Endothelial cell of umbilical vein (primary cell): Measurements from ENCODE around the gene UBE2E1. TPM values are rescaled to one million over a fixed set of nuclear protein-coding genes. Genes with fewer than 3 reads are reported as not detected.

ENCODE experiments used
- BruUV-seq: library from RNA; stranded (reverse); fragments of 400-500 nt; replicated peaks from 2 replicates; lab custom pipeline; 2021; lab: Mats Ljungman, UMichigan
- CTCF ChIA-PET: fragments of 300-600, 350-600 bp; sonication (Branson Sonifier 250); formaldehyde crosslinking; loops from one replicate; lab custom pipeline; 2021; ENCODE audit warnings: antibody characterized with exemption, inconsistent platforms; lab: Charles Lee
- POLR2A ChIA-PET: fragments of 300-600, 350-600 bp; sonication (Branson Sonifier 250); formaldehyde crosslinking; loops from one replicate; lab custom pipeline; 2021; ENCODE audit warnings: antibody characterized with exemption, inconsistent platforms; lab: Charles Lee
- DNase-seq: peaks from one replicate; pipeline ENCODE4 v3.0.0-alpha.2; 2011; ENCODE audit warnings: low read depth, low spot score
- FAIRE-seq: peaks from 2 replicates; lab custom pipeline; 2011; peaks lifted over from hg19 to GRCh38; lab: Jason Lieb, UNC
- H2AFZ ChIP-seq: 2 replicates; pipeline ENCODE4 v1.6.0; 2012; ENCODE audit warnings: low read depth, low read length, control low read depth, inconsistent platforms
- H3K27ac ChIP-seq: 2 replicates; pipeline ENCODE4 v1.5.1; 2011; ENCODE audit warnings: low read depth, mild to moderate bottlenecking, control low read depth, low read length, moderate library complexity; ENCODE audit not compliant: insufficient read depth
- H3K27me3 ChIP-seq, 2 experiments: 2 replicates each; pipeline versions ENCODE4 v1.6.0 to v1.6.1; 2011; ENCODE audit warnings: low read length in 2 of 2, mixed read lengths in 1 of 2; ENCODE audit not compliant: control insufficient read depth in 2 of 2, insufficient read depth in 2 of 2
- H3K36me3 ChIP-seq, 2 experiments: 2 replicates in 1 of 2; 3 replicates in 1 of 2; pipeline ENCODE4 v1.5.1; 2011; ENCODE audit warnings: low read length in 2 of 2, mild to moderate bottlenecking in 1 of 2, moderate library complexity in 1 of 2; ENCODE audit not compliant: control insufficient read depth in 2 of 2, insufficient read depth in 2 of 2; ENCODE audit errors: extremely low read depth in 1 of 2
- H3K4me1 ChIP-seq: 3 replicates; pipeline ENCODE4 v1.5.1; 2011; ENCODE audit warnings: mild to moderate bottlenecking, low read length; ENCODE audit not compliant: control insufficient read depth, insufficient read depth; ENCODE audit errors: extremely low read depth
- H3K4me2 ChIP-seq: 2 replicates; pipeline ENCODE4 v1.6.1; 2011; ENCODE audit warnings: low read length, control low read depth, mixed read lengths; ENCODE audit not compliant: insufficient read depth
- H3K4me3 ChIP-seq, 3 experiments: fragments of 200-600 bp in 1 of 3; sonication (generic), shearing (Covaris generic) in 1 of 3; replicated peaks in 1 of 3; 2 replicates each; pipeline ENCODE4 v1.5.1; 2011 to 2016; ENCODE audit warnings: control low read depth in 3 of 3, low read length in 3 of 3, mild to moderate bottlenecking in 2 of 3, inconsistent platforms in 1 of 3, low read depth in 1 of 3, moderate library complexity in 1 of 3; ENCODE audit not compliant: insufficient read depth in 1 of 3
- H3K79me2 ChIP-seq: 2 replicates; pipeline ENCODE4 v1.6.0; 2012; ENCODE audit warnings: low read length, inconsistent platforms; ENCODE audit not compliant: control insufficient read depth, insufficient read depth
- H3K9ac ChIP-seq: replicated peaks from 2 replicates; pipeline ENCODE3; 2011; ENCODE audit warnings: low read length, control low read depth; ENCODE audit not compliant: insufficient read depth; ENCODE audit errors: extremely low read depth
- H3K9me1 ChIP-seq: replicated peaks from 3 replicates; pipeline ENCODE4 v1.6.0; 2011; ENCODE audit warnings: mild to moderate bottlenecking, low read length; ENCODE audit not compliant: control insufficient read depth, insufficient read depth; ENCODE audit errors: extremely low read depth
- H3K9me3 ChIP-seq: replicated peaks from 2 replicates; pipeline ENCODE4 v1.5.1; 2012; ENCODE audit warnings: low read length, inconsistent platforms; ENCODE audit not compliant: control insufficient read depth, insufficient read depth
- H4K20me1 ChIP-seq: replicated peaks from 2 replicates; pipeline ENCODE3; 2011; ENCODE audit warnings: mild to moderate bottlenecking, low read length; ENCODE audit not compliant: control insufficient read depth, insufficient read depth; ENCODE audit errors: extremely low read depth
- EZH2 ChIP-seq: IDR thresholded peaks from 2 replicates; pipeline ENCODE4 v1.6.1; 2012; ENCODE audit warnings: borderline replicate concordance, low read depth, mild to moderate bottlenecking, moderate library complexity, low read length, inconsistent platforms; ENCODE audit not compliant: severe bottlenecking
- FOS ChIP-seq: IDR thresholded peaks from 2 replicates; pipeline ENCODE4 v1.6.1; 2011; ENCODE audit warnings: mild to moderate bottlenecking, low read length, moderate library complexity, borderline replicate concordance; ENCODE audit not compliant: insufficient read depth
- GATA2 ChIP-seq: IDR thresholded peaks from 2 replicates; pipeline ENCODE4 v1.7.0; 2011; ENCODE audit warnings: low read depth, mild to moderate bottlenecking, moderate library complexity, mixed read lengths, low read length; ENCODE audit not compliant: insufficient read length, insufficient read depth
- JUN ChIP-seq: IDR thresholded peaks from 2 replicates; pipeline ENCODE4 v1.6.1; 2011; ENCODE audit warnings: borderline replicate concordance, low read depth; ENCODE audit not compliant: insufficient read length, insufficient read depth
- MYC ChIP-seq: IDR thresholded peaks from one replicate; pipeline ENCODE4 v1.6.1; 2011; ENCODE audit warnings: mild to moderate bottlenecking, low read depth, low read length
- POLR2A ChIP-seq: IDR thresholded peaks from 2 replicates; pipeline ENCODE4 v1.6.1; 2012; ENCODE audit warnings: low read depth, mild to moderate bottlenecking, control low read depth, low read length
- POLR2AphosphoS5 ChIP-seq: IDR thresholded peaks from 2 replicates; pipeline ENCODE4 v1.6.1; 2012; ENCODE audit warnings: low read depth, mild to moderate bottlenecking, control low read depth, low read length, moderate library complexity; ENCODE audit not compliant: insufficient read depth
- dilution Hi-C: fragments of 300-500 bp; cut with MboI; formaldehyde crosslinking; loops from one replicate; pipeline ENCODE4 v1.15.0; 2019; ENCODE audit warnings: low sequenced_read_pairs; ENCODE audit not compliant: extremely low pct_ligation_motif_present
- intact Hi-C: fragments of 100-400 bp; cut with micrococcal nuclease; formaldehyde crosslinking; loops from one replicate; pipeline ENCODE4 v1.10.0; 2022
- polyA plus RNA-seq, 4 experiments: library from polyadenylated mRNA; depleted of rRNA in 3 of 4; stranded (reverse) in 3 of 4; unstranded in 1 of 4; fragments of >200 nt; gene quantifications; 2 replicates each; pipeline versions ENCODE4 v1.2.1 to v1.2.3, GENCODE V29; 2011 to 2012; ENCODE audit warnings: missing spikeins in 1 of 4
- total RNA-seq: library from RNA; stranded (reverse); gene quantifications from 2 replicates; pipeline ENCODE4 v1.2.3, GENCODE V29; 2021
- TF ChIP-seq, protein P1 (sequence below), 2 donors: IDR thresholded peaks; 1 replicate in 1 of 2; 2 replicates in 1 of 2; pipeline ENCODE4 v1.5.1; 2011; ENCODE audit warnings: low read length in 2 of 2, mild to moderate bottlenecking in 2 of 2, moderate library complexity in 2 of 2, control low read depth in 1 of 2, inconsistent platforms in 1 of 2, low read depth in 1 of 2; ENCODE audit not compliant: insufficient read depth in 1 of 2; ENCODE audit errors: extremely low read depth in 1 of 2
- TF ChIP-seq, protein P2 (sequence below): IDR thresholded peaks from 2 replicates; pipeline ENCODE4 v1.6.1; 2011; ENCODE audit not compliant: insufficient read depth, insufficient read length

Gene UBE2E1
- total and polyA plus RNA-seq, 2 donors (not counting 3 experiments of a cell fraction or from before 2014, with no cell fraction given), result 72.7 to 114 TPM

DNA sequence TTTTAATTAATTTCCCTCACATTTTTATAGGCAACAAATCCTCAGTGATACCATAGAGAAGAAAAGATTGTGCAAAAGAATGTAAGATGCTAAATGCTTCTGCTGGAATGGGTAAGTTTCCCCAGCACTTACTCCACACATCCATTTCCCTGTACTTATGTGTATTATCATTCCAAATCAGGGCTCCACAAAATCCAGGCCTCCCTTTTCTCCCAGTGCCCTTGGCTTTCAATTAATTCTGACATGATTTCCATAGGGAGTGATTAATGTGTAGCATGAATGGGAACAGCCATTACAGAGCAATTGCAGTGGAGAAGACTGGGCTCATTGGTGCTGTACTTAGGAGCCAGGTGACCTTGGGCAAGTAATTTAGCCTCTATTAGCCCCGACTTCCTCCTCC, 41.3 kb upstream of the UBE2E1 start:
- no TSS peak for BruUV-seq
- TF ChIP-seq MYC (no peak), POLR2A (no peak), EZH2 (no peak), FOS (no peak), POLR2AphosphoS5 (no peak), GATA2 (no peak), JUN (no peak)
- TF ChIP-seq, protein P1, sequence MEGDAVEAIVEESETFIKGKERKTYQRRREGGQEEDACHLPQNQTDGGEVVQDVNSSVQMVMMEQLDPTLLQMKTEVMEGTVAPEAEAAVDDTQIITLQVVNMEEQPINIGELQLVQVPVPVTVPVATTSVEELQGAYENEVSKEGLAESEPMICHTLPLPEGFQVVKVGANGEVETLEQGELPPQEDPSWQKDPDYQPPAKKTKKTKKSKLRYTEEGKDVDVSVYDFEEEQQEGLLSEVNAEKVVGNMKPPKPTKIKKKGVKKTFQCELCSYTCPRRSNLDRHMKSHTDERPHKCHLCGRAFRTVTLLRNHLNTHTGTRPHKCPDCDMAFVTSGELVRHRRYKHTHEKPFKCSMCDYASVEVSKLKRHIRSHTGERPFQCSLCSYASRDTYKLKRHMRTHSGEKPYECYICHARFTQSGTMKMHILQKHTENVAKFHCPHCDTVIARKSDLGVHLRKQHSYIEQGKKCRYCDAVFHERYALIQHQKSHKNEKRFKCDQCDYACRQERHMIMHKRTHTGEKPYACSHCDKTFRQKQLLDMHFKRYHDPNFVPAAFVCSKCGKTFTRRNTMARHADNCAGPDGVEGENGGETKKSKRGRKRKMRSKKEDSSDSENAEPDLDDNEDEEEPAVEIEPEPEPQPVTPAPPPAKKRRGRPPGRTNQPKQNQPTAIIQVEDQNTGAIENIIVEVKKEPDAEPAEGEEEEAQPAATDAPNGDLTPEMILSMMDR (IDR thresholded peaks at IDR 0.05; ENCODE audit: extremely low read depth in 1 of 2, insufficient read depth in 1 of 2, low read depth in 1 of 2, low read length in 2 of 2), result no peak
- TF ChIP-seq, protein P2, sequence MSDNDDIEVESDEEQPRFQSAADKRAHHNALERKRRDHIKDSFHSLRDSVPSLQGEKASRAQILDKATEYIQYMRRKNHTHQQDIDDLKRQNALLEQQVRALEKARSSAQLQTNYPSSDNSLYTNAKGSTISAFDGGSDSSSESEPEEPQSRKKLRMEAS, result no peak
- Histone ChIP-seq H3K4me1 (no peaks in the 10 kb centered on the region), H3K79me2 (no peaks in the 10 kb centered on the region), H3K9me3 (no peaks in the 10 kb centered on the region), H3K36me3 (no peaks in the 10 kb centered on the region), H2AFZ (no peak overlapping the region), H3K9me1 (no peaks in the 10 kb centered on the region), H3K27me3 (no peaks in the 10 kb centered on the region), H3K4me3 (no peak overlapping the region), H3K27ac (no peak overlapping the region), H4K20me1 (no peaks in the 10 kb centered on the region), H3K9ac (no peak overlapping the region), H3K4me2 (no peak overlapping the region)
- POLR2A ChIA-PET, result no interaction called here
- dilution Hi-C loops, result no loop called here
- no peak for DNase-seq
- intact Hi-C loops, result loop anchor here (5.0 kb wide), 1 partner anchor 562 kb away; the partner anchor contains the start of gene UBE2E2
- CTCF ChIA-PET, result no interaction called here
- FAIRE-seq, result no peak
